Keratinocyte (primary cell): ENCODE measurements around the gene MKX.

Experiments
- EZH2 ChIP-seq: IDR thresholded peaks from one replicate; pipeline ENCODE4 v1.6.1; 2012; ENCODE audit warnings: inconsistent platforms, mild to moderate bottlenecking, low read length, moderate library complexity
- TF ChIP-seq, protein P1 (sequence below), 3 experiments: IDR thresholded peaks in 1 of 3; conservative IDR thresholded peaks in 1 of 3; optimal IDR thresholded peaks in 1 of 3; 2 replicates in 2 of 3; 3 replicates in 1 of 3; pipeline versions ENCODE3 to v1.5.1; 2011; ENCODE audit warnings: low read length in 3 of 3, mild to moderate bottlenecking in 3 of 3, moderate library complexity in 2 of 3, control low read depth in 1 of 3, inconsistent platforms in 1 of 3; ENCODE audit not compliant: insufficient read depth in 2 of 3; ENCODE audit errors: extremely low read depth in 1 of 3

DNA sequence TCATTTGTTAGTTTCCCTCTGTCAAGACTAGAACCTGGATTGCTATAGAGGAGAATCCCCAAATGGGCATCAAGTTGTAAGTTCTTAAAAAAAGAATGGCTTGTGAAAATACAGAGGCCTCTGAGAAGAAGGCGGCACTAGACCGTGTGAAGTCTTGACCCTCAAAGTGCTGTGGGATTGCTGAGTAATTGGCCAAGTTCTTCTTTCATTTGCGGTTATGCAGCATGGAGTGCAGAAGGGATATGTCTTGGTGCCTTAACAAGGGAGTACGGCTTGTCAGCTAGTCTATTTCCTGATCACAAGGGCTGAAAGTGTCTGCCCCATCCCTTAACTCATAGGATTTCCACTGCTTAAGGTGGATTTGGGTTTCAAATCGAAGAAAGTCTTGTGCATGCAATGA, 81.2 kb downstream of the MKX start:
- TF ChIP-seq, protein P1, sequence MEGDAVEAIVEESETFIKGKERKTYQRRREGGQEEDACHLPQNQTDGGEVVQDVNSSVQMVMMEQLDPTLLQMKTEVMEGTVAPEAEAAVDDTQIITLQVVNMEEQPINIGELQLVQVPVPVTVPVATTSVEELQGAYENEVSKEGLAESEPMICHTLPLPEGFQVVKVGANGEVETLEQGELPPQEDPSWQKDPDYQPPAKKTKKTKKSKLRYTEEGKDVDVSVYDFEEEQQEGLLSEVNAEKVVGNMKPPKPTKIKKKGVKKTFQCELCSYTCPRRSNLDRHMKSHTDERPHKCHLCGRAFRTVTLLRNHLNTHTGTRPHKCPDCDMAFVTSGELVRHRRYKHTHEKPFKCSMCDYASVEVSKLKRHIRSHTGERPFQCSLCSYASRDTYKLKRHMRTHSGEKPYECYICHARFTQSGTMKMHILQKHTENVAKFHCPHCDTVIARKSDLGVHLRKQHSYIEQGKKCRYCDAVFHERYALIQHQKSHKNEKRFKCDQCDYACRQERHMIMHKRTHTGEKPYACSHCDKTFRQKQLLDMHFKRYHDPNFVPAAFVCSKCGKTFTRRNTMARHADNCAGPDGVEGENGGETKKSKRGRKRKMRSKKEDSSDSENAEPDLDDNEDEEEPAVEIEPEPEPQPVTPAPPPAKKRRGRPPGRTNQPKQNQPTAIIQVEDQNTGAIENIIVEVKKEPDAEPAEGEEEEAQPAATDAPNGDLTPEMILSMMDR (optimal IDR thresholded peaks at IDR 0.05 in 1 of 3, IDR thresholded peaks at IDR 0.05 in 1 of 3, conservative IDR thresholded peaks at IDR 0.05 in 1 of 3; ENCODE audit: extremely low read depth in 1 of 3, insufficient read depth in 2 of 3, low read length in 3 of 3) = no peak
- no peak for TF ChIP-seq EZH2
